K562 (cell line): Measurements from ENCODE around the gene RAB21.

Experiments used
- CREB1 ChIP-seq, 2 experiments: sonication (generic) in 1 of 2; formaldehyde crosslinking in 1 of 2; IDR thresholded peaks; 2 replicates each; pipeline versions ENCODE4 v1.6.1 to v1.8.0; 2012 to 2022; ENCODE audit warnings: inconsistent platforms in 1 of 2, mild to moderate bottlenecking in 1 of 2, missing genetic modification reagents in 1 of 2, moderate library complexity in 1 of 2
- EZH2 ChIP-seq: IDR thresholded peaks from 2 replicates; pipeline ENCODE4 v1.6.1; 2012; ENCODE audit warnings: low read depth, mild to moderate bottlenecking, inconsistent platforms, low read length, borderline replicate concordance
- NFRKB ChIP-seq: fragments of 450-650 bp; IDR thresholded peaks from 2 replicates; pipeline ENCODE4 v1.6.1; 2016; ENCODE audit warnings: low read depth
- NR2F6 ChIP-seq: fragments of 450-650 bp; formaldehyde crosslinking; IDR thresholded peaks from 2 replicates; pipeline ENCODE4 v1.4.0; 2020; ENCODE audit warnings: mild to moderate bottlenecking
- POLR2A ChIP-seq: fragments of 450-650 bp; conservative IDR thresholded peaks from 2 replicates; pipeline ENCODE4 v1.6.1; 2016
- TAF7 ChIP-seq: fragments of 450-650 bp; IDR thresholded peaks from 2 replicates; pipeline ENCODE4 v1.6.1; 2016; ENCODE audit warnings: missing genetic modification characterization, missing compliant biosample characterization
- TEAD2 ChIP-seq: fragments of 450-650 bp; IDR thresholded peaks from 2 replicates; pipeline ENCODE4 v1.6.1; 2016; ENCODE audit warnings: missing genetic modification characterization, control low read depth, missing compliant biosample characterization
- ZNF175 ChIP-seq: fragments of 200-800 bp; sonication (Bioruptor generic); IDR thresholded peaks from 2 replicates; pipeline ENCODE4 v1.6.1; 2016; ENCODE audit warnings: low read depth, mild to moderate bottlenecking, missing genetic modification characterization, missing compliant biosample characterization
- ZNF507 ChIP-seq: conservative IDR thresholded peaks from 2 replicates; pipeline ENCODE4 v1.6.1; 2017; ENCODE audit warnings: missing genetic modification characterization, missing compliant biosample characterization
- TF ChIP-seq, protein P1 (sequence below), 2 experiments: fragments of 450-650 bp in 1 of 2; sonication (generic) in 1 of 2; formaldehyde crosslinking; conservative IDR thresholded peaks; 2 replicates each; pipeline versions ENCODE4 v1.4.0 to v1.8.1; 2020 to 2022; ENCODE audit warnings: mild to moderate bottlenecking in 1 of 2, missing genetic modification reagents in 1 of 2
- TF ChIP-seq, protein P2 (sequence below): sonication (generic); formaldehyde crosslinking; IDR thresholded peaks from 2 replicates; pipeline ENCODE4 v1.8.0; 2022; ENCODE audit warnings: missing genetic modification reagents, mild to moderate bottlenecking, borderline replicate concordance
- TF ChIP-seq, protein P3 (sequence below), 3 experiments: IDR thresholded peaks in 2 of 3; conservative IDR thresholded peaks in 1 of 3; 2 replicates each; pipeline ENCODE4 v1.5.1; 2011 to 2012; ENCODE audit warnings: low read length in 3 of 3, mild to moderate bottlenecking in 3 of 3, control low read depth in 2 of 3, improper control_type of control experiment in 1 of 3, inconsistent platforms in 1 of 3, low read depth in 1 of 3, mixed read lengths in 1 of 3, moderate library complexity in 1 of 3; ENCODE audit not compliant: insufficient read depth in 2 of 3
- TF ChIP-seq, protein P4 (sequence below): sonication (generic); formaldehyde crosslinking; IDR thresholded peaks from 2 replicates; pipeline ENCODE4 v1.8.0; 2022; ENCODE audit warnings: missing genetic modification reagents, mild to moderate bottlenecking, borderline replicate concordance
- TF ChIP-seq, protein P5 (sequence below), 2 experiments: fragments of 450-650 bp in 1 of 2; sonication (generic) in 1 of 2; formaldehyde crosslinking in 1 of 2; IDR thresholded peaks; 2 replicates each; pipeline versions ENCODE4 v1.7.1 to v1.9.0; 2016 to 2022; ENCODE audit warnings: inconsistent platforms in 1 of 2, mild to moderate bottlenecking in 1 of 2, missing genetic modification reagents in 1 of 2

DNA sequence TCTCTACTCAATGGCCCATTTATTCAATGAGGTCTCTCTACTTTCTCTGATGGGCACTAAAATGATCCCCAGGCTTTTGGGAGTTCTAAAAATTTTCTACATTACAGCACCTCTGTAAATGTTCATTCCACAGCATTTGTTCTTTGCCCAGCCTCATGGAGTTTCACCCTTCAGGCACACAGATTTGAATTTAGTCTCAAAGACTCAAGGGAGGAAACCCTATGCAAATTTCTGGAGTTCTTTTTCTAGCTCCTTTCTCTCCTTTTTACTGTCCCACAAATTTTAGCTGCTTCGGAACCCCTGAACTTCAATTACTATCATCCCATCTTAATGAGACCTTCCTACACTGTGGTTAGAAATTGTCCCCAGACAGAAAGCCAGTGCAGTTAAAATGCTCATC lies 17.5 kb upstream of the RAB21 start:
- TF ChIP-seq NFRKB (no peak), CREB1 (IDR thresholded peaks at IDR 0.05) (no peak), CREB1 (CRISPR knock-in tag; IDR thresholded peaks at IDR 0.05) (no peak), EZH2 (no peak), TAF7 (no peak), ZNF507 (tag) (no peak), POLR2A (no peak), NR2F6 (CRISPR knock-in tag) (no peak), ZNF175 (CRISPR knock-in tag) (no peak), TEAD2 (tag) (no peak)
- TF ChIP-seq, protein P1, sequence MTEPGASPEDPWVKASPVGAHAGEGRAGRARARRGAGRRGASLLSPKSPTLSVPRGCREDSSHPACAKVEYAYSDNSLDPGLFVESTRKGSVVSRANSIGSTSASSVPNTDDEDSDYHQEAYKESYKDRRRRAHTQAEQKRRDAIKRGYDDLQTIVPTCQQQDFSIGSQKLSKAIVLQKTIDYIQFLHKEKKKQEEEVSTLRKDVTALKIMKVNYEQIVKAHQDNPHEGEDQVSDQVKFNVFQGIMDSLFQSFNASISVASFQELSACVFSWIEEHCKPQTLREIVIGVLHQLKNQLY (CRISPR knock-in tag; conservative IDR thresholded peaks at IDR 0.05) = no peak
- TF ChIP-seq, protein P2, sequence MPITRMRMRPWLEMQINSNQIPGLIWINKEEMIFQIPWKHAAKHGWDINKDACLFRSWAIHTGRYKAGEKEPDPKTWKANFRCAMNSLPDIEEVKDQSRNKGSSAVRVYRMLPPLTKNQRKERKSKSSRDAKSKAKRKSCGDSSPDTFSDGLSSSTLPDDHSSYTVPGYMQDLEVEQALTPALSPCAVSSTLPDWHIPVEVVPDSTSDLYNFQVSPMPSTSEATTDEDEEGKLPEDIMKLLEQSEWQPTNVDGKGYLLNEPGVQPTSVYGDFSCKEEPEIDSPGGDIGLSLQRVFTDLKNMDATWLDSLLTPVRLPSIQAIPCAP (CRISPR knock-in tag) = no peak
- TF ChIP-seq, protein P3, sequence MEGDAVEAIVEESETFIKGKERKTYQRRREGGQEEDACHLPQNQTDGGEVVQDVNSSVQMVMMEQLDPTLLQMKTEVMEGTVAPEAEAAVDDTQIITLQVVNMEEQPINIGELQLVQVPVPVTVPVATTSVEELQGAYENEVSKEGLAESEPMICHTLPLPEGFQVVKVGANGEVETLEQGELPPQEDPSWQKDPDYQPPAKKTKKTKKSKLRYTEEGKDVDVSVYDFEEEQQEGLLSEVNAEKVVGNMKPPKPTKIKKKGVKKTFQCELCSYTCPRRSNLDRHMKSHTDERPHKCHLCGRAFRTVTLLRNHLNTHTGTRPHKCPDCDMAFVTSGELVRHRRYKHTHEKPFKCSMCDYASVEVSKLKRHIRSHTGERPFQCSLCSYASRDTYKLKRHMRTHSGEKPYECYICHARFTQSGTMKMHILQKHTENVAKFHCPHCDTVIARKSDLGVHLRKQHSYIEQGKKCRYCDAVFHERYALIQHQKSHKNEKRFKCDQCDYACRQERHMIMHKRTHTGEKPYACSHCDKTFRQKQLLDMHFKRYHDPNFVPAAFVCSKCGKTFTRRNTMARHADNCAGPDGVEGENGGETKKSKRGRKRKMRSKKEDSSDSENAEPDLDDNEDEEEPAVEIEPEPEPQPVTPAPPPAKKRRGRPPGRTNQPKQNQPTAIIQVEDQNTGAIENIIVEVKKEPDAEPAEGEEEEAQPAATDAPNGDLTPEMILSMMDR (IDR thresholded peaks at IDR 0.05 in 2 of 3, conservative IDR thresholded peaks at IDR 0.05 in 1 of 3; ENCODE audit: insufficient read depth in 2 of 3, low read depth in 1 of 3, low read length in 3 of 3) = no peak
- TF ChIP-seq, protein P4, sequence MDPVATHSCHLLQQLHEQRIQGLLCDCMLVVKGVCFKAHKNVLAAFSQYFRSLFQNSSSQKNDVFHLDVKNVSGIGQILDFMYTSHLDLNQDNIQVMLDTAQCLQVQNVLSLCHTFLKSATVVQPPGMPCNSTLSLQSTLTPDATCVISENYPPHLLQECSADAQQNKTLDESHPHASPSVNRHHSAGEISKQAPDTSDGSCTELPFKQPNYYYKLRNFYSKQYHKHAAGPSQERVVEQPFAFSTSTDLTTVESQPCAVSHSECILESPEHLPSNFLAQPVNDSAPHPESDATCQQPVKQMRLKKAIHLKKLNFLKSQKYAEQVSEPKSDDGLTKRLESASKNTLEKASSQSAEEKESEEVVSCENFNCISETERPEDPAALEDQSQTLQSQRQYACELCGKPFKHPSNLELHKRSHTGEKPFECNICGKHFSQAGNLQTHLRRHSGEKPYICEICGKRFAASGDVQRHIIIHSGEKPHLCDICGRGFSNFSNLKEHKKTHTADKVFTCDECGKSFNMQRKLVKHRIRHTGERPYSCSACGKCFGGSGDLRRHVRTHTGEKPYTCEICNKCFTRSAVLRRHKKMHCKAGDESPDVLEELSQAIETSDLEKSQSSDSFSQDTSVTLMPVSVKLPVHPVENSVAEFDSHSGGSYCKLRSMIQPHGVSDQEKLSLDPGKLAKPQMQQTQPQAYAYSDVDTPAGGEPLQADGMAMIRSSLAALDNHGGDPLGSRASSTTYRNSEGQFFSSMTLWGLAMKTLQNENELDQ (CRISPR knock-in tag) = no peak
- TF ChIP-seq, protein P5, sequence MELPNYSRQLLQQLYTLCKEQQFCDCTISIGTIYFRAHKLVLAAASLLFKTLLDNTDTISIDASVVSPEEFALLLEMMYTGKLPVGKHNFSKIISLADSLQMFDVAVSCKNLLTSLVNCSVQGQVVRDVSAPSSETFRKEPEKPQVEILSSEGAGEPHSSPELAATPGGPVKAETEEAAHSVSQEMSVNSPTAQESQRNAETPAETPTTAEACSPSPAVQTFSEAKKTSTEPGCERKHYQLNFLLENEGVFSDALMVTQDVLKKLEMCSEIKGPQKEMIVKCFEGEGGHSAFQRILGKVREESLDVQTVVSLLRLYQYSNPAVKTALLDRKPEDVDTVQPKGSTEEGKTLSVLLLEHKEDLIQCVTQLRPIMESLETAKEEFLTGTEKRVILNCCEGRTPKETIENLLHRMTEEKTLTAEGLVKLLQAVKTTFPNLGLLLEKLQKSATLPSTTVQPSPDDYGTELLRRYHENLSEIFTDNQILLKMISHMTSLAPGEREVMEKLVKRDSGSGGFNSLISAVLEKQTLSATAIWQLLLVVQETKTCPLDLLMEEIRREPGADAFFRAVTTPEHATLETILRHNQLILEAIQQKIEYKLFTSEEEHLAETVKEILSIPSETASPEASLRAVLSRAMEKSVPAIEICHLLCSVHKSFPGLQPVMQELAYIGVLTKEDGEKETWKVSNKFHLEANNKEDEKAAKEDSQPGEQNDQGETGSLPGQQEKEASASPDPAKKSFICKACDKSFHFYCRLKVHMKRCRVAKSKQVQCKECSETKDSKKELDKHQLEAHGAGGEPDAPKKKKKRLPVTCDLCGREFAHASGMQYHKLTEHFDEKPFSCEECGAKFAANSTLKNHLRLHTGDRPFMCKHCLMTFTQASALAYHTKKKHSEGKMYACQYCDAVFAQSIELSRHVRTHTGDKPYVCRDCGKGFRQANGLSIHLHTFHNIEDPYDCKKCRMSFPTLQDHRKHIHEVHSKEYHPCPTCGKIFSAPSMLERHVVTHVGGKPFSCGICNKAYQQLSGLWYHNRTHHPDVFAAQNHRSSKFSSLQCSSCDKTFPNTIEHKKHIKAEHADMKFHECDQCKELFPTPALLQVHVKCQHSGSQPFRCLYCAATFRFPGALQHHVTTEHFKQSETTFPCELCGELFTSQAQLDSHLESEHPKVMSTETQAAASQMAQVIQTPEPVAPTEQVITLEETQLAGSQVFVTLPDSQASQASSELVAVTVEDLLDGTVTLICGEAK (IDR thresholded peaks at IDR 0.05) = no peak
- TF ChIP-seq, protein P5 (CRISPR knock-in tag; IDR thresholded peaks at IDR 0.05) = no peak
